ENCODE measurements around the gene SETD1A. TPM values are rescaled to one million over a fixed set of nuclear protein-coding genes. Genes with fewer than 3 reads are reported as not detected.

SETD1A gene
- total RNA-seq, 2 experiments from 2014 or later = 26.5 to 26.6 TPM

DNA sequence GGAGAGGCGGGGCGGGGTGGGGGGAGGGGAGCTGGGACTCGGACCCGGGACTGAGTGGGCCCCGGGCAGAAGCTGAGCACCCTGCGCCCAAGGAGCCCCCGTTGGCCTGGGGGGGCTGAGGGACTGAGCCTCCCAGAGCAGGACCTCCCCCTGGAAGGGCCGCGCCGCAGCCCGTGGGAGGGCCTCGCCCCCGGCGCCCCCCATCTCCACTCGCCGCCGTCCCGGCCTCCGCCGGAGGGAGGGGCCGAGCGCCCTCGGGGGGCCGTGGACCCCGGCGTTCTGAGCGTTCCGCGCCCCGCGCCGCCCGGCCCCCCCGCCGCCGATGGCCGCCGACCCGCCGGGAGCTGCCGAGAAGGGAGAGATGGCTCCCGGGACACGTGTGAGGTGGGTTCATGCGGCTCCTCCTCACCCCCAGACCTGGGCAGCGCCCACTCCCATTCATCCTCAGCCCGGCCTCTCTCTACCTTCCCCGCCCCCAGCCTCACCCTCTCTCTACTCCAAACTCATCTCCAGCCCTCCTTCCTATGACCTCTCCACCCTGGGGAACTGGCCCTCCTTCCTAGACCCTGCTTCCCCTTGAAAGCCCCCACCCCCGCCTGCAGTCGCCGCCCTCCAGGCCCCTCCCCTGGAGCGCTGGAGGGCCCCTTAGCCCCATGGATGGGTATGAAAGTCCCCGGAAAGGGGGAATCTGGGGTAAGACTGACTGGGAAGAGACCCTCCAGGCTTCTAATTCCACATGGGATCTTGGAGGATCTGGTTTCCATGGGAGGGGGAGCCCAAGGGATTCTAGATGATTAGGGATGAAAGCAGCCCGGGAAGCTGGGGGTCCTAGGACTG lies 33.3 kb upstream of the SETD1A start:
- Mint-ChIP-seq H3K36me3 (ENCODE audit: low read depth) (no peaks in the 10 kb centered on the region), H3K27me3 (no peaks in the 10 kb centered on the region), H3K27ac (no peak overlapping the region), H3K9me3 (no peaks in the 10 kb centered on the region), H3K4me3 (peak overlapping the region; percentile 71), H3K4me1 (peaks cover 32% of the 10 kb centered on the region)
- ChIA-PET CTCF (interaction anchor here (1.2 to 6.6 kb wide), 4 partner anchors 11 to 110 kb away, joined by 3 to 48 read pairs (median 5); no protein-coding TSS in a partner anchor), POLR2A (no interaction called here)
- DNase-seq = no peak

DNA sequence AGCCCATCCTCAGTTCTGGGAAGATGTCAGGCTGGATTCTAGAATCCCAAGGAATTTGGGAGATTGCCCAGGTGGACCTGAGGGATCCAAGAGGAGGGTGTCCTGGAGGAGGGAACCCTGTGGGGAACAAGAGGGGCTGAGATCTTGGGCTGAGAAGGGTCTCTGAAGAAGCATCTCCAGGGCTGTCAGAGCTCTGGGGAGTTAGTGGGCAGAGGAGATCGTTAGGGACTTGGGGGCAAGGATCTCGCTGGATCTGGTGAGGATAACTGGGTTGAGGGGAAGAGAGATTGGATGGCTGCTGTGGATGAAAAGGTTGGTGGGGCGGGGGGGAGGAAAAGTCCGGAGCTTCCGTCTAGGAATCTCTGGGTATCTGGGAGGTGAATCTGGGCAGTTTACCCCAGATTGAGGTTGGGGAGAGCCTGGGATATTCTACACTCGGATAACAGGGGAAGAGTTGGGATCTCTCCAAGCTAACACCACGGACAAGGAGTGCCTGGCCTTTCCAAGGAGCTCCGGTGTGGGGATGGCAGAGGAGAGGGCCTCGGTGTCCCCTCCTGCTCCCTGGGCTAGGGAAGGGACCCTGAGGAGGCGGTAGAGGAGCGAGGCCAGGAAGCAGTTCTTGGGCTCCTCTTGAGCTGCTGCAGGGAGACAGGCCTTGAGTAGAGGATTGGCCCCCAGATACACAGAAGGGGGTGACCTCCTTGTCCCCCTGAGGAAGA lies 32.5 kb upstream of the SETD1A start:
- H3K4me3 Mint-ChIP-seq = peak overlapping the region; percentile 71
- H3K27me3 Mint-ChIP-seq = no peaks in the 10 kb centered on the region
- no peaks in the 10 kb centered on the region for H3K9me3 Mint-ChIP-seq
- ChIA-PET POLR2A (no interaction called here), CTCF (interaction anchor here (0.6 to 6.6 kb wide), 5 partner anchors 10 to 191 kb away, joined by 3 to 48 read pairs (median 4); no protein-coding TSS in a partner anchor)
- H3K27ac Mint-ChIP-seq = no peak overlapping the region
- DNase-seq = no peak
- peaks cover 32% of the 10 kb centered on the region for H3K4me1 Mint-ChIP-seq
- no peaks in the 10 kb centered on the region for H3K36me3 Mint-ChIP-seq (ENCODE audit: low read depth)

DNA sequence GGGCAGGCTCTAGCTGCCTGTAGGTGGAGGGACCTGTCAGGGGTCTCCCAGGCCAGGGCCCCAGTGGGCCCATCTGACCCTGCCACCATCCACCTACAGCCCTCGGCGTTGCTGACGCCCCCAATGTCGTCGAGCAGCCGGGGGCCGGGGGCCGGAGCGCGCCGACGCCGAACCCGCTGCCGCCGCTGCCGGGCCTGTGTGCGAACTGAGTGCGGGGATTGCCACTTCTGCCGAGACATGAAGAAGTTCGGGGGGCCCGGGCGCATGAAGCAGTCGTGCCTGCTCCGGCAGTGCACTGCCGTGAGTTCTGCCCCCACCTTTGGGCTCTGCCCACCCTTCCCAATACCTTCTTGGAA lies 31.9 kb upstream of the SETD1A start:
- ChIA-PET POLR2A (interaction anchor here (0.5 kb wide), 1 partner anchor 164 kb away, joined by 3 read pairs; no protein-coding TSS in a partner anchor), CTCF (interaction anchor here (2.1 to 6.6 kb wide), 3 partner anchors 15 to 81 kb away, joined by 4 to 48 read pairs (median 7); no protein-coding TSS in a partner anchor)
- no peak for DNase-seq
- Mint-ChIP-seq H3K4me1 (peaks cover 32% of the 10 kb centered on the region), H3K27me3 (no peaks in the 10 kb centered on the region), H3K27ac (no peak overlapping the region), H3K9me3 (no peaks in the 10 kb centered on the region), H3K4me3 (peak overlapping the region; percentile 5), H3K36me3 (ENCODE audit: low read depth) (no peaks in the 10 kb centered on the region)

DNA sequence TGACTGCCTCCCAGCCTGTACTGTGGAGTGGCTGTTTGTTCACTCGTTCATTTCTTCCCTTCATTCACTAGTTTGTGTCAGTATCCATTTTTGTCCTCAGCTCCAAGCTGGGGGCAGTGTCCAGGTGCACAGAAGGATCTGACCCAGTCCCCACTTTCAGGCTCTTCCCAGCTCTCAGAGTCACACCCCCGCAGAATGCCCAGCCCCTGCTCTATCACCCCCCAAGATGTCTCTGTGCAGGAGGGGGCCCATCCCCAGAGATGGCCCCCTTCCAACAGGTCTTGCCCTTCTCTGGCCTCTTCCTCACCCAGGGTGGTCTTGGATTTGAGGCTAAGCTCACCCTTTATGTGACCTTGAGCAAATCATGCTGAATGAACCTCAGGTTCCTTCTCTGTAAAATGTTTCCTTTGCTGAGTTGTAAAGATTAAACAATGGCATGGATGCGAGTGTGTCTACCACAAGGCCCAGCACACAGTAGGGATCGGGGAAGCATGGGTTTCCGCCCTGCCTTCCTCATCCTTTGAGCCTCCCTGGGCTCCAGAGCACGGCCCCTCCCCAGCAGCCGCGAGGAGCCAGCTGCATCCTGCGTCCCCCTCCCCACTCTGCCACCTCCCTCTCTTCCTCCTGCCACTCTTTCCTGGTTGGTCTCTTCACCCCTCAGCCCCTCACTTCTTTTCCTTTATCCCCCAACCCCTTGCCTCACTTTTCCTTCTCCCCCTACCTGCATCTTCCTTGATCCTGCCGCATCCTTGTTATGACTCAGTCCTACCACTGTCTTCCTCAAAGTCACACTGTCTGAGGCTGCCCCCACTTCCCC lies 31.4 kb upstream of the SETD1A start:
- Mint-ChIP-seq H3K27ac (no peak overlapping the region), H3K4me1 (peaks cover 27% of the 10 kb centered on the region), H3K27me3 (no peaks in the 10 kb centered on the region), H3K9me3 (no peaks in the 10 kb centered on the region), H3K36me3 (ENCODE audit: low read depth) (peaks cover 3% of the 10 kb centered on the region), H3K4me3 (peak overlapping the region; percentile 5)
- ChIA-PET POLR2A (interaction anchor here (0.5 kb wide), 1 partner anchor 164 kb away, joined by 3 read pairs; no protein-coding TSS in a partner anchor), CTCF (interaction anchor here (2.1 to 6.6 kb wide), 3 partner anchors 14 to 81 kb away, joined by 4 to 48 read pairs (median 7); no protein-coding TSS in a partner anchor)
- DNase-seq = no peak

DNA sequence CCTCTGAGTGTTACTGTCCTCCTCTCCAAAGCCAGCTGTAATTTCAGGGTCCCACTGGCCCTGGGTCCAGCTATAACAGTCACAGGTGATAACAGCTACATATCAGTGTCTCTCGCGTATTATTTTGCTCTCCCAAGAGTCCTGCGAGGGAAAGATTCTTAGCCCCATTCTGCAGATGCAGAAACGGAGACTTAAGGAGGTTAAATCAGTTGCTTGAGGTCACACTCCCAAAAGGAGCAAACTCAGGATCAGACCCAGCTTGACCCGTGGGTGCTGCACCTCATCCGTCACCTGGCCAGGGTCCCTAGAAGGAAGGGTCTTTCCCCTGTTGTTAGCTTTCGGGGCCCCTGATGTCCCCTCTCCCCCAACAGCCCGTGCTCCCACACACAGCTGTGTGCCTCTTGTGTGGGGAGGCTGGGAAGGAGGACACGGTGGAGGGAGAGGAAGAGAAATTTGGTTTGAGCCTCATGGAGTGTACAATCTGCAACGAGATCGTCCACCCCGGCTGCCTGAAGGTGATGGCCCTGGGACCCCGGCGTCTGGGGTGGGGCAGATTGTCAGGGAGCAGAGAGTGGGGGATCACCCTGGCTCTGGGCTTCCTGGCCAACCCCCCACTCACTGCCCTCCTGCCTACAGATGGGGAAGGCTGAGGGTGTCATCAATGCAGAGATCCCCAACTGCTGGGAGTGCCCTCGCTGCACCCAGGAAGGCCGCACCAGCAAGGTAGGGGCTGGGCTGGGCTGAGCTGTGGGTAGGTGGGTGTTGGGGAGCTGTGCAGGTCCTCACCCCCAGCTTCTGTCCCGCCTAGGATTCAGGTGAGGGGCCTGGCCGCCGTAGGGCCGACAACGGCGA lies 30.4 kb upstream of the SETD1A start:
- peaks cover 3% of the 10 kb centered on the region for H3K36me3 Mint-ChIP-seq (ENCODE audit: low read depth)
- no peaks in the 10 kb centered on the region for H3K9me3 Mint-ChIP-seq
- ChIA-PET POLR2A (no interaction called here), CTCF (interaction anchor here (1.0 to 6.6 kb wide), 5 partner anchors 8 to 82 kb away, joined by 3 to 48 read pairs (median 7); no protein-coding TSS in a partner anchor)
- DNase-seq = no peak
- no peak overlapping the region for H3K27ac Mint-ChIP-seq
- H3K4me1 Mint-ChIP-seq = peaks cover 21% of the 10 kb centered on the region
- no peak overlapping the region for H3K4me3 Mint-ChIP-seq
- H3K27me3 Mint-ChIP-seq = no peaks in the 10 kb centered on the region

DNA sequence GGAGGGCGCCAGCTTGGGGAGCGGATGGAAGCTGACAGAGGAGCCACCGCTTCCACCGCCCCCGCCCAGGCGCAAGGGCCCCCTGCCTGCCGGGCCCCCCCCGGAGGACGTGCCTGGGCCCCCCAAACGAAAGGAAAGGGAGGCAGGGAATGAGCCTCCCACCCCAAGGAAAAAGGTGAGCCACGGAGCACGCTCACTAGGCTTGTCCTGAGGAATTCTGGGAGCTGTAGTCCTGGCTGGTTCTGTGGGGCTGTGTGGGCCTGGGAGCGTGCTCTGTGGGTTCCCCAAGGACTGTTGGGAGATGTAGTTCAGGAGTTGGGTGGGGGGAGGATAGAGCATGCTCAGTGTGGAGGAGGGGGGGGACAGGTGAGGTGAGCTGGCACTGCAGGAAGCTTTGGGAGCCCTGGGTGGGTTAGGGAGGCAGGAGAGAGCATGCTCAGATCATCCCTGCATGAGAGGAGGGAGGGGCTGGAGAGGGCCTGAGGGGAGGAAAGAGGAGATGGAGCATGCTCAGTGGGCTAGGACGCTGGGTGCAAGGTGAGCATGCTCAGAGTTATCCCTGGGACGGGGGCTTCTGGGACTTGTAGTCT lies 29.7 kb upstream of the SETD1A start:
- peaks cover 19% of the 10 kb centered on the region for H3K4me1 Mint-ChIP-seq
- ChIA-PET CTCF (interaction anchor here (1.0 to 6.6 kb wide), 3 partner anchors 8 to 26 kb away, joined by 3 to 48 read pairs (median 8); no protein-coding TSS in a partner anchor), POLR2A (no interaction called here)
- peak; percentile 30 for DNase-seq
- no peak overlapping the region for H3K4me3 Mint-ChIP-seq
- peaks cover 6% of the 10 kb centered on the region for H3K36me3 Mint-ChIP-seq (ENCODE audit: low read depth)
- H3K9me3 Mint-ChIP-seq = no peaks in the 10 kb centered on the region
- H3K27ac Mint-ChIP-seq = no peak overlapping the region
- no peaks in the 10 kb centered on the region for H3K27me3 Mint-ChIP-seq

DNA sequence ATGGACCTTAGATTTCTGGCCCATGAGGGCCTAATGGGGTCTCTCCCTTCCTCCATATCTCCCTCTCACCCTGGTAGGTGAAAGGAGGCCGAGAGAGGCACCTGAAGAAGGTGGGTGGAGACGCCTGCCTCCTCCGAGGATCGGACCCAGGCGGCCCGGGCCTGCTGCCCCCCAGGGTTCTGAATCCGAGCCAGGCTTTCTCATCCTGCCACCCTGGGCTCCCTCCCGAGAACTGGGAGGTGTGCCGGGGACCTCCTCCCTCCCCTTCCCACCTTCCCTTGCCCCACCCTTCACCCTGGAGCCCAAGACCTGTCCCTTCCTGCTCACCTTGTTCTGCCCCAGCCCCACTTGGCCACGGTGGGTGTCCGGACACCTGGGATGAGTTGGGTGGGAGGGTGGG lies 29.2 kb upstream of the SETD1A start:
- no peak for DNase-seq
- no peaks in the 10 kb centered on the region for H3K27me3 Mint-ChIP-seq
- POLR2A ChIA-PET = no interaction called here
- no peaks in the 10 kb centered on the region for H3K9me3 Mint-ChIP-seq
- peaks cover 19% of the 10 kb centered on the region for H3K4me1 Mint-ChIP-seq
- no peak overlapping the region for H3K4me3 Mint-ChIP-seq
- peaks cover 6% of the 10 kb centered on the region for H3K36me3 Mint-ChIP-seq (ENCODE audit: low read depth)
- CTCF ChIA-PET = interaction anchor here (0.5 to 6.6 kb wide), 3 partner anchors 12 to 27 kb away, joined by 3 to 48 read pairs (median 8); no protein-coding TSS in a partner anchor
- H3K27ac Mint-ChIP-seq = no peak overlapping the region

DNA sequence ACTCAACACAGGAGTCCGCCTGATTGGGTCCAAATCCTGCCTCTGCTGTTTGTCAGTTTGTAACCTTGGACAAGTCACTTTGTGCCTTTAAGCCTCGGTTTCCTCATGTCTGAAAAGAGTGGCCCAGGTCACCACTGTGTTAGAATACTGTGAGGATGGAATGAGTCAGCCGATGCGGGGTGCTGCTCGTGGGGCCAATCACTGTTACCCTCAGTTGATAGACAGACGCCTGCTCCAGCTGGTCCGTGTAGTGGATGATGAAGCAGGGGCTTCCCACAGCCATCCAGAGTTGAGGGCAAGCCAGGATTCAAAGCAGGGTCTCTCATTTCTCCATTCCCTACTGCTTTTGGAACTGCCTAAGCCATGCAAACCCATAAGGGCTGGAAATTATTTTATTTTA lies 28.4 kb upstream of the SETD1A start:
- no peak for DNase-seq
- ChIA-PET POLR2A (no interaction called here), CTCF (interaction anchor here (0.6 to 6.6 kb wide), 2 partner anchors 9 to 11 kb away, joined by 3 to 48 read pairs; no protein-coding TSS in a partner anchor)
- peaks cover 6% of the 10 kb centered on the region for H3K36me3 Mint-ChIP-seq (ENCODE audit: low read depth)
- peaks cover 22% of the 10 kb centered on the region for H3K4me1 Mint-ChIP-seq
- no peaks in the 10 kb centered on the region for H3K9me3 Mint-ChIP-seq
- H3K27me3 Mint-ChIP-seq = no peaks in the 10 kb centered on the region
- no peak overlapping the region for H3K4me3 Mint-ChIP-seq
- H3K27ac Mint-ChIP-seq = no peak overlapping the region

DNA sequence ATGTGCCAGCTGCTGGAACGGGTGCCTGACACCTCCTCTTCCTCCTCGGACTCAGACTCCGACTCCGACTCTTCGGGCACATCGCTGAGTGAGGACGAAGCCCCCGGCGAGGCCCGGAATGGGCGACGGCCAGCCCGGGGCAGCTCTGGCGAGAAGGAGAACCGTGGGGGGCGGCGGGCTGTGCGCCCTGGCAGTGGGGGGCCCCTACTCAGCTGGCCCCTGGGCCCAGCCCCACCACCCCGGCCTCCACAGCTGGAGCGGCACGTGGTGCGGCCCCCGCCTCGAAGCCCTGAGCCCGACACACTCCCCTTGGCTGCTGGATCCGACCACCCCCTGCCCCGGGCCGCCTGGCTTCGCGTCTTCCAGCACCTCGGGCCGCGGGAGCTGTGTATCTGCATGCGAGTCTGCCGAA lies 27.4 kb upstream of the SETD1A start:
- no peak for DNase-seq
- H3K4me1 Mint-ChIP-seq = peaks cover 25% of the 10 kb centered on the region
- ChIA-PET CTCF (interaction anchor here (0.6 to 6.6 kb wide), 2 partner anchors 10 to 86 kb away, joined by 3 to 48 read pairs; no protein-coding TSS in a partner anchor), POLR2A (no interaction called here)
- H3K27me3 Mint-ChIP-seq = no peaks in the 10 kb centered on the region
- no peaks in the 10 kb centered on the region for H3K9me3 Mint-ChIP-seq
- peaks cover 6% of the 10 kb centered on the region for H3K36me3 Mint-ChIP-seq (ENCODE audit: low read depth)
- no peak overlapping the region for H3K27ac Mint-ChIP-seq
- no peak overlapping the region for H3K4me3 Mint-ChIP-seq

DNA sequence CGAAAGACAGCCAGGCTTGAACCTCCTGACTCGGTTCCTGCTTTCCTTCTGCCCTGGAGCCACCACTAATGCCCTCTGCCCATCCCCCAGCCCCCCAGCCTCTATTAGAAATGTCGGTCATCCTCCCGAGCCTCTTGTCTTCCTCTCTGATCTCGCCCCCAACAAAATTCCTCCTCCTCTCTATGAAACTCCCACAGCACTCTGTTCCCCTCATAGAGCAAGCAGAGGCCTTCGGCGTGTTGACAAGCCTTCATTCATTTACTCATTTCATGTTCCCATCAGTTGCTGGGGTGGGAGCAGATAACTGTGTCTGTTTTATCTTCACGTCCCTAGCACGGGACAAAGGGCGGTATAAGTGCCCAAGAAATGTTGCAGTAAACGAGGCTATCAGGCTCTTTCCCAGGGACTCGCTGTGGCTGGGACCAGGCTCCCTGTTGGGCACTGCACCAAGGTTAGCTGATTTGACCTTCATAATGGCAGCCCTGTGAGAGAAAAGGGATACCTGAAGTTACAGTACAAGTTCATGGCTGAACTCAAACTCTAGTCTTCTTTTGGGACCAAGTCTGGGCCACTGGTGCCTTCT lies 26.4 kb upstream of the SETD1A start:
- H3K9me3 Mint-ChIP-seq = no peaks in the 10 kb centered on the region
- peaks cover 25% of the 10 kb centered on the region for H3K4me1 Mint-ChIP-seq
- H3K27ac Mint-ChIP-seq = peak overlapping the region; percentile 0
- H3K4me3 Mint-ChIP-seq = no peak overlapping the region
- POLR2A ChIA-PET = no interaction called here
- DNase-seq = no peak
- no peaks in the 10 kb centered on the region for H3K27me3 Mint-ChIP-seq
- H3K36me3 Mint-ChIP-seq (ENCODE audit: low read depth) = peaks cover 6% of the 10 kb centered on the region
- CTCF ChIA-PET = interaction anchor here (1.1 kb wide), 1 partner anchor 86 kb away, joined by 3 read pairs; no protein-coding TSS in a partner anchor

All from activated CD4-positive, alpha-beta T cell treated with anti-CD3 and anti-CD28 coated beads, Interleukin-2, amount 10 ng/mL, durations not matched to agents 7 days and 5 days (primary cell).